HAP-1 (cell line): Measurements from ENCODE around the gene SLC7A1.
A peak's percentile ranks its signal among the peaks of the same experiment; 100 is the strongest.

ENCODE experiments used
- DNase-seq, 2 experiments: peaks; one replicate each; pipeline ENCODE4 v3.0.0-alpha.2; 2016 to 2020; ENCODE audit warnings: low spot score in 2 of 2
- H3K27me3 ChIP-seq: fragments of 250-450 bp; sonication (Bioruptor Pico); 2 replicates; pipeline ENCODE4 v1.5.1; 2020; ENCODE audit warnings: low read depth, mild to moderate bottlenecking, moderate library complexity
- H3K36me3 ChIP-seq: fragments of 250-450 bp; sonication (Bioruptor Pico); replicated peaks from 2 replicates; pipeline ENCODE4 v1.5.1; 2020; ENCODE audit warnings: mild to moderate bottlenecking
- H3K4me1 ChIP-seq: fragments of 250-450 bp; sonication (Bioruptor Pico); 2 replicates; pipeline ENCODE4 v1.5.1; 2020; ENCODE audit warnings: mild to moderate bottlenecking
- H3K4me3 ChIP-seq: fragments of 250-450 bp; sonication (Bioruptor Pico); 2 replicates; pipeline ENCODE4 v1.5.1; 2020; ENCODE audit warnings: mild to moderate bottlenecking, moderate library complexity
- H3K9me3 ChIP-seq: fragments of 250-450 bp; sonication (Bioruptor Pico); 2 replicates; pipeline ENCODE4 v1.5.1; 2020; ENCODE audit warnings: mild to moderate bottlenecking, moderate library complexity
- in situ Hi-C: fragments of 300-500 bp; cut with MboI; formaldehyde crosslinking; loops from 3 replicates; pipeline ENCODE4 v1.14.3; 2020; ENCODE audit warnings: low sequenced_read_pairs, inconsistent platforms, mixed read lengths

The SLC7A1 gene

GRCh38 chr13:29577136-29578051, 18.1 kb downstream of the SLC7A1 start:
- no peaks in the 10 kb centered on the region for H3K9me3 ChIP-seq
- in situ Hi-C loops: no loop called here
- no peaks in the 10 kb centered on the region for H3K27me3 ChIP-seq
- no peak overlapping the region for H3K4me3 ChIP-seq
- H3K4me1 ChIP-seq: no peaks in the 10 kb centered on the region; the same call in 1 of the 2 replicates
- no peak for DNase-seq
- 0 out of 2 replicates have a peak, but pooled peaks cover 3% of the 10 kb centered on the region for H3K36me3 ChIP-seq

DNA sequence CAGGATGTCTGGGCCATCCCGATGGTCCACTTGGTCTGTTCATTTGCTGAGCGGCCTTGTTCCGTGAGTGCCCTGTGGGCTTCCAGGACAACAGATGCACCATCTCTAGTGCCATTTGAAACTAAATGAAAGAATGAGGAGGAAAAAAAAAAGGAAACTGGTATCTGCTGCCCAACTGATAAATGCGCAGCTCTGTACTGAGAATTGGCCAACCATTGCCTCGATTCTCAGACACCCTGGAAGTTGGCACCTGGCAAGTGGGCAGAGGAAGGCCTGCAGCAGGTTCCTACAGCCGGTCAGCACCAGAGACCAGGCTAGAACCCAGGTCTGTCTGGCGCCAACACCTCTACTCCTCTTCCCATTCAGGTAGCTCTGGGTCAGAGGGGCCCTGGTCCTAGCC, 18.9 kb downstream of the SLC7A1 start:
- Histone ChIP-seq H3K9me3 (no peaks in the 10 kb centered on the region), H3K4me1 (no peaks in the 10 kb centered on the region; the same call in 1 of the 2 replicates), H3K4me3 (no peak overlapping the region), H3K36me3 (0 out of 2 replicates have a peak, but pooled peaks cover 3% of the 10 kb centered on the region), H3K27me3 (no peaks in the 10 kb centered on the region)
- in situ Hi-C loops: no loop called here
- DNase-seq: no peak

DNA sequence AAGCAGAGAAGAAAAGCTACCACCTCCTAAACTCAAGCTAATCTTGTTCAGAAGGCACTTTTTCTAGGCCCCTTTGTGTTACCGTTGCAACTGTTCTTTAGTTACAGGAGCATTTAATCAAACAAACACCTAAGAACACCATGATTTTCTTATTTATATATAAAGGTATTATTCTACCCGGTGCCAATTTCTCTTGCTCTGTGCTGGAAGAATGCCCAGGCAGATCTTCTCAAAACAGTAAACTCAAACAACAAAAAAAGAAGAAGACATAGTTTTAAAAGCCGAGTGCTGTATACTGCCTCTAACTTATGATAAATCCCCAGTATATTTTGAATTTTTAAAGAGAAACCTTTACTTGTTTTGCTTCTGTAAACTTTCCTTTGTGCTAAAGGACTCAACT, 20.4 kb downstream of the SLC7A1 start:
- Histone ChIP-seq H3K36me3 (no peaks in the 10 kb centered on the region), H3K4me3 (no peak overlapping the region), H3K27me3 (no peaks in the 10 kb centered on the region), H3K9me3 (no peaks in the 10 kb centered on the region), H3K4me1 (no peaks in the 10 kb centered on the region; the same call in 1 of the 2 replicates)
- DNase-seq: no peak
- in situ Hi-C loops: no loop called here

- Histone ChIP-seq H3K27me3 (no peaks in the 10 kb centered on the region), H3K4me3 (no peak overlapping the region), H3K36me3 (no peaks in the 10 kb centered on the region), H3K4me1 (no peaks in the 10 kb centered on the region; the same call in 1 of the 2 replicates), H3K9me3 (no peaks in the 10 kb centered on the region)
- in situ Hi-C loops: no loop called here
- no peak for DNase-seq
Measured at GRCh38 chr13:29573190-29573589, 22.3 kb downstream of the SLC7A1 start.

GRCh38 chr13:29572575-29572974, 22.9 kb downstream of the SLC7A1 start:
- no peaks in the 10 kb centered on the region; the same call in 1 of the 2 replicates for H3K4me1 ChIP-seq
- DNase-seq: no peak

DNA sequence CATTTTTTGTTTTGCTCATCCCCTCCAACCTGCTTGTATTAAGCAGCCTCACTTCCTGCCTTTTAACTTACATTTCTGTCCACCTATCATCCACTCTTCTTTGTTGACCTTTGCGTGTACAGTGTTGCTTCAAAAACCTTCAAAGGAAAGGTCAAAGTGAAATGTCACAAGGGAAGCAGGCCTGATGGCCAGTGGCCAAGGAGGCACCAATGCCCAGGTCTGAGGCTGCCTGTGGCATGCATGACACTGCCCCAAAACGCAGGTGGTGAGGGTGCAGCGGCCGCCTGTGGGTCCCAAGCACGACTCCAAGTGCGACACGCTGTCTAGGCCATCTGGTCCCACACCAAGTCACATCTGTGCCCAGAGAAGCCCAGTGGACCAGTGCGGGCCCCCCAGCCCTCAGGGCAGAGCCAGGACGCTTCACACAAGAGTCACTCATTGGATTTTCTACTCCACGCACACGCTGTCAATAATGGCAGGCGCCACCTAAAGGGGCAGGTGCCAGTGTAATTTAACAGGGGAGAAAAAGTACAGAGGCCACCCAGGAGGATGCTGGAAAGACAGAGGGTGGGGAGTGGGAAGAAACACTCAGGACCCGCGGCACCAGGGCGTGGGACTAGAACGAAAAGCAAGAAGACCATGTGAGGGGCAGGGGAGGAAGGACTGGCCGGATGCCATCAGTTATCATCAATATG, 23.5 kb downstream of the SLC7A1 start:
- no peaks in the 10 kb centered on the region for H3K36me3 ChIP-seq
- no peaks in the 10 kb centered on the region for H3K9me3 ChIP-seq
- in situ Hi-C loops: no loop called here
- DNase-seq: no peak
- H3K27me3 ChIP-seq: no peaks in the 10 kb centered on the region
- H3K4me3 ChIP-seq: no peak overlapping the region
- H3K4me1 ChIP-seq: no peaks in the 10 kb centered on the region; the same call in 1 of the 2 replicates

More at GRCh38 chr13:29572575-29572974, 22.9 kb downstream of the SLC7A1 start:
- no peaks in the 10 kb centered on the region for H3K27me3 ChIP-seq
- in situ Hi-C loops: no loop called here
- no peaks in the 10 kb centered on the region for H3K9me3 ChIP-seq
- H3K4me3 ChIP-seq: no peak overlapping the region
- no peaks in the 10 kb centered on the region for H3K36me3 ChIP-seq

DNA sequence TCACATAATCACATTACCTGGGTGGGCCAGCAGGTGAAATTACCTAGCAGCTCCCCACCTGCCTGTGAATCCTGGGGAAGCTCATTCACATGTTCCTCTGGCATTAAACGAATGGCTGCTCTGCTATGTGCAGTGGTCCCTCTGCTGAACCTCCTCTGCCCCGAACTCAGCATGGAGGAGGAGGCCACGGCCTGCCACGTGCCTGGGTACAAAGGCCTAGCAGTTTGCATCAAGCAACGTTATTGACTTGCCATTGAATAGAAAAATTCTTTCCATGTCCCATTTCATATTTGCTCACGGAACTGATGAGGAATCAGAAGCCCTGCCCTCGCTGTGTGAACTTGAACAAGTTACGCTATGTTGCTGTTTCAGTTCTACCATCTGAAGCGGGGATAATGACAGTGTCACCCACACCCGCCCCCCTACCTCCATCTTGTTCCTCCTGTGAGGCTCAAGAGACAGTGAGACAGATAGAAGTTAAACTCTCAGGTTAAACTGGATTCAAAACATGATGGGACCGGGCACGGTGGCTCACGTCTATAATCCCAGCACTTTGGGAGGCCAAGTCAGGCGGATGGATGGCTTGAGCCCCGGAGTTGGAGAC, 25.3 kb downstream of the SLC7A1 start:
- H3K9me3 ChIP-seq: no peaks in the 10 kb centered on the region
- H3K27me3 ChIP-seq: no peaks in the 10 kb centered on the region
- H3K4me3 ChIP-seq: no peak overlapping the region
- in situ Hi-C loops: no loop called here
- DNase-seq: no peak
- H3K4me1 ChIP-seq: peaks cover 5% of the 10 kb centered on the region
- no peaks in the 10 kb centered on the region; the same call in 1 of the 2 replicates for H3K36me3 ChIP-seq

GRCh38 chr13:29569253-29570050, 26.0 kb downstream of the SLC7A1 start:
- no peak overlapping the region for H3K4me3 ChIP-seq
- no peaks in the 10 kb centered on the region for H3K27me3 ChIP-seq
- no peaks in the 10 kb centered on the region for H3K9me3 ChIP-seq
- no peaks in the 10 kb centered on the region; the same call in 1 of the 2 replicates for H3K36me3 ChIP-seq
- in situ Hi-C loops: no loop called here
- no peak for DNase-seq
- H3K4me1 ChIP-seq: peaks cover 12% of the 10 kb centered on the region

- Histone ChIP-seq H3K4me3 (no peak overlapping the region), H3K9me3 (no peaks in the 10 kb centered on the region), H3K36me3 (no peaks in the 10 kb centered on the region; the same call in 1 of the 2 replicates), H3K27me3 (no peaks in the 10 kb centered on the region), H3K4me1 (peaks cover 19% of the 10 kb centered on the region)
- in situ Hi-C loops: no loop called here
- no peak for DNase-seq
Measured at GRCh38 chr13:29568731-29569130, 26.8 kb downstream of the SLC7A1 start.

- in situ Hi-C loops: no loop called here
- Histone ChIP-seq H3K4me1 (peaks cover 32% of the 10 kb centered on the region), H3K27me3 (no peaks in the 10 kb centered on the region), H3K9me3 (no peaks in the 10 kb centered on the region), H3K36me3 (no peaks in the 10 kb centered on the region; the same call in 1 of the 2 replicates), H3K4me3 (no peak overlapping the region)
- no peak for DNase-seq
Measured at GRCh38 chr13:29567411-29567810, 28.1 kb downstream of the SLC7A1 start.

GRCh38 chr13:29566206-29566605, 29.3 kb downstream of the SLC7A1 start:
- Histone ChIP-seq H3K4me3 (no peak overlapping the region), H3K27me3 (no peaks in the 10 kb centered on the region), H3K9me3 (no peaks in the 10 kb centered on the region), H3K4me1 (peaks cover 32% of the 10 kb centered on the region), H3K36me3 (no peaks in the 10 kb centered on the region; the same call in 1 of the 2 replicates)
- in situ Hi-C loops: no loop called here
- DNase-seq: no peak

DNA sequence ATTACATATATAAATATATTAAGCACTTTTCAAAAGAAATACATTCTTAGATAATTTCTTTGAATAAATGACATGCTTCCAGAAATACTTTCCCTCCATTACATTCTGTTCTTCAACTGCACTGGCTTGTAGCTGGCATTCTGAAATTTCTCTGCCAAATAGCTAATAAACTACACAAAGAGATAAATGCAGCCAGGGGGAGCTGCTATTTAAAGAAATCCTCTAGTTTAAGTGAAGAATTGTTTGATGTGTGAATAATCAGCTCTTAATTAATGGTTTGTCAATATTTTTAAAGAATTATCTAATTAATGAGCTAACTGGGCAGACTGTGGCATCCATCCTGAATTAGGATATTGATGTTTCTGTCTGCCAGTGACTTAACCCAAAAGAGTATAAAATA, 30.7 kb downstream of the SLC7A1 start:
- in situ Hi-C loops: no loop called here
- H3K4me3 ChIP-seq: no peak overlapping the region
- H3K27me3 ChIP-seq: no peaks in the 10 kb centered on the region
- H3K4me1 ChIP-seq: peaks cover 32% of the 10 kb centered on the region
- H3K36me3 ChIP-seq: no peaks in the 10 kb centered on the region; the same call in 1 of the 2 replicates
- no peaks in the 10 kb centered on the region for H3K9me3 ChIP-seq
- no peak for DNase-seq

DNA sequence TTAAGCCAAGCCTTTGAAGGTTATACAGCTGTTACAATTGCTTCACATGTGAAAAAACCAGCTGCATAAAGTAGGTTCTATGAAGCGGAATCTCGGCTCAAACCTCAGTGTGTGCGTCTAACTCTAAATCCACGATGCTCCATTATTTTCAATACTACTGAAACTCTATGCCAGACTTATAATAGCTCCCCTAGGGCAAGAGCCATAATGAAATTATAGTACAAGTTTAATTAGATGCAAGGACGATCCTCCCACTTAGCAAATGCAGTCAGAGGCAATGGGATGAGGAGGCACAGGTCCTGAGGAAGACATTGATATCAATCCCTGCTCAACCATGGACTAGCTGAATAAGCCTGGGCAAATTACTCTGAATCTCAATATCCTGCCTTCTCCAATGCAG, 31.1 kb downstream of the SLC7A1 start:
- in situ Hi-C loops: no loop called here

More for the DNA sequence above, 31.1 kb downstream of the SLC7A1 start:
- Histone ChIP-seq H3K4me1 (peaks cover 32% of the 10 kb centered on the region), H3K27me3 (no peaks in the 10 kb centered on the region), H3K36me3 (no peaks in the 10 kb centered on the region; the same call in 1 of the 2 replicates), H3K9me3 (no peaks in the 10 kb centered on the region), H3K4me3 (no peak overlapping the region)
- DNase-seq: peak in 1 of 2 experiments; percentile 11
